Ishikawa (cell line): ENCODE measurements around the gene PTPRN2.

Source experiments
- CEBPB ChIP-seq: IDR thresholded peaks from 2 replicates; pipeline ENCODE4 v1.6.1; 2012
- NFIC ChIP-seq: IDR thresholded peaks from 2 replicates; pipeline ENCODE4 v1.6.1; 2012
- RAD21 ChIP-seq: IDR thresholded peaks from 2 replicates; pipeline ENCODE4 v1.6.1; 2012; ENCODE audit warnings: low read depth
- TAF1 ChIP-seq: IDR thresholded peaks from 2 replicates; pipeline ENCODE4 v1.6.1; 2012; ENCODE audit warnings: low read depth, mild to moderate bottlenecking
- TEAD4 ChIP-seq: IDR thresholded peaks from 2 replicates; pipeline ENCODE4 v1.6.1; 2012
- USF1 ChIP-seq: IDR thresholded peaks from 2 replicates; pipeline ENCODE4 v1.6.1; 2012

- no peak for TF ChIP-seq TAF1
- TF ChIP-seq RAD21 = no peak
- TF ChIP-seq NFIC = no peak
- TF ChIP-seq USF1 = no peak
- no peak for TF ChIP-seq TEAD4
- no peak for TF ChIP-seq CEBPB
Observed at GRCh38 chr7:157729566-157729965, 858.1 kb downstream of the PTPRN2 start.
